IMR-90 (cell line): ENCODE measurements around the gene FSD1. TPM values are rescaled to one million over a fixed set of nuclear protein-coding genes. Genes with fewer than 3 reads are reported as not detected.

ENCODE experiments used
- ATAC-seq: fragments of 200-7000 bp; cut with Tn5 transposase; 2 replicates; pipeline ENCODE4 v1.9.1; 2020; ENCODE audit warnings: low read depth, mild to moderate bottlenecking, moderate library complexity
- BruUV-seq: library from RNA; stranded (reverse); fragments of 400-500 nt; replicated peaks from 2 replicates; lab custom pipeline; 2021; lab: Mats Ljungman, UMichigan
- CTCF ChIA-PET: fragments of 300-600 bp; formaldehyde crosslinking; extraction: SDS; loops from one replicate; lab custom pipeline; 2021; ENCODE audit warnings: antibody characterized with exemption; lab: Yijun Ruan, JAX
- POLR2A ChIA-PET: fragments of 300-600 bp; sonication (Branson Sonifier 250); formaldehyde crosslinking; loops from one replicate; lab custom pipeline; 2022; ENCODE audit warnings: antibody characterized with exemption; ENCODE audit not compliant: unreplicated experiment; lab: Charles Lee
- DNase-seq: peaks from one replicate; pipeline ENCODE4 v3.0.0; 2013
- H2AFZ ChIP-seq: replicated peaks from 2 replicates; pipeline ENCODE3; 2013; ENCODE audit warnings: low read length, mild to moderate bottlenecking; ENCODE audit not compliant: poor library complexity
- H2AK5ac ChIP-seq: 2 replicates; pipeline ENCODE4 v1.6.1; 2013; ENCODE audit warnings: low read depth, low read length, inconsistent platforms
- H2AK9ac ChIP-seq: replicated peaks from 2 replicates; pipeline ENCODE3; 2013; ENCODE audit warnings: mild to moderate bottlenecking, low read depth, low read length, moderate library complexity; ENCODE audit not compliant: poor library complexity
- H2BK120ac ChIP-seq: 2 replicates; pipeline ENCODE4 v1.6.1; 2013; ENCODE audit warnings: low read depth, low read length, inconsistent platforms
- H2BK15ac ChIP-seq: 3 replicates; pipeline ENCODE4 v1.6.1; 2013; ENCODE audit warnings: low read depth, low read length, inconsistent platforms
- H2BK20ac ChIP-seq: 2 replicates; pipeline ENCODE4 v1.6.1; 2013; ENCODE audit warnings: low read depth, mild to moderate bottlenecking, inconsistent platforms, low read length, moderate library complexity
- H2BK5ac ChIP-seq: 2 replicates; pipeline ENCODE4 v1.6.1; 2013; ENCODE audit warnings: mild to moderate bottlenecking, low read depth, low read length, inconsistent platforms; ENCODE audit not compliant: poor library complexity, severe bottlenecking
- H3K14ac ChIP-seq: replicated peaks from 2 replicates; pipeline ENCODE4 v1.6.1; 2013; ENCODE audit warnings: low read depth, low read length, inconsistent platforms
- H3K18ac ChIP-seq: 2 replicates; pipeline ENCODE4 v1.6.1; 2013; ENCODE audit warnings: low read depth, low read length, control low read depth
- H3K23ac ChIP-seq: 2 replicates; pipeline ENCODE4 v1.6.1; 2013; ENCODE audit warnings: low read depth, low read length, inconsistent platforms
- H3K27ac ChIP-seq: 2 replicates; pipeline ENCODE4 v1.5.1; 2013; ENCODE audit warnings: mild to moderate bottlenecking, control low read depth, low read length; ENCODE audit not compliant: insufficient read depth
- H3K27me3 ChIP-seq: 2 replicates; pipeline ENCODE4 v1.6.1; 2013; ENCODE audit warnings: low read length; ENCODE audit not compliant: control insufficient read depth, insufficient read depth
- H3K36me3 ChIP-seq: 2 replicates; pipeline ENCODE4 v1.6.1; 2013; ENCODE audit warnings: low read length, mixed read lengths; ENCODE audit not compliant: control insufficient read depth, insufficient read depth
- H3K4ac ChIP-seq: 2 replicates; pipeline ENCODE4 v1.6.1; 2013; ENCODE audit warnings: low read depth, low read length, inconsistent platforms
- H3K4me1 ChIP-seq: 2 replicates; pipeline ENCODE4 v1.6.1; 2013; ENCODE audit warnings: low read length, mixed read lengths; ENCODE audit not compliant: control insufficient read depth, insufficient read depth
- H3K4me2 ChIP-seq: 2 replicates; pipeline ENCODE4 v1.6.1; 2013; ENCODE audit warnings: low read depth, mild to moderate bottlenecking, control low read depth, low read length, moderate library complexity
- H3K4me3 ChIP-seq: 2 replicates; pipeline ENCODE4 v1.5.1; 2013; ENCODE audit warnings: low read depth, mild to moderate bottlenecking, control low read depth, low read length, moderate library complexity; ENCODE audit not compliant: insufficient read depth
- H3K56ac ChIP-seq: 2 replicates; pipeline ENCODE4 v1.6.1; 2013; ENCODE audit warnings: low read length, inconsistent platforms; ENCODE audit not compliant: insufficient read depth; ENCODE audit errors: extremely low read depth
- H3K79me1 ChIP-seq, 2 experiments: 2 replicates each; pipeline ENCODE4 v1.6.1; 2013; ENCODE audit warnings: low read length in 2 of 2, inconsistent platforms in 1 of 2, low read depth in 1 of 2
- H3K9ac ChIP-seq: 2 replicates; pipeline ENCODE4 v1.6.1; 2013; ENCODE audit warnings: low read depth, low read length, control low read depth
- H3K9me1 ChIP-seq: 2 replicates; pipeline ENCODE4 v1.6.1; 2013; ENCODE audit warnings: low read length, inconsistent platforms; ENCODE audit not compliant: insufficient read depth
- H3K9me3 ChIP-seq: 2 replicates; pipeline ENCODE4 v1.6.1; 2013; ENCODE audit warnings: low read length; ENCODE audit not compliant: control insufficient read depth, insufficient read depth
- H4K20me1 ChIP-seq: 2 replicates; pipeline ENCODE4 v1.6.1; 2013; ENCODE audit warnings: low read length, inconsistent platforms; ENCODE audit not compliant: insufficient read depth
- H4K5ac ChIP-seq: 2 replicates; pipeline ENCODE4 v1.6.1; 2013; ENCODE audit warnings: mild to moderate bottlenecking, low read depth, low read length, control low read depth
- H4K8ac ChIP-seq, 2 experiments: 2 replicates each; pipeline ENCODE4 v1.6.1; 2013; ENCODE audit warnings: low read depth in 2 of 2, low read length in 2 of 2, control low read depth in 1 of 2, inconsistent platforms in 1 of 2
- H4K91ac ChIP-seq: 2 replicates; pipeline ENCODE4 v1.6.1; 2013; ENCODE audit warnings: low read depth, low read length, inconsistent platforms; ENCODE audit not compliant: insufficient read depth
- BHLHE40 ChIP-seq: fragments of 150-350 bp; IDR thresholded peaks from 2 replicates; pipeline ENCODE4 v1.6.1; 2016; ENCODE audit warnings: mild to moderate bottlenecking, low read depth, low read length
- CEBPB ChIP-seq: IDR thresholded peaks from 2 replicates; pipeline ENCODE4 v1.6.1; 2012; ENCODE audit warnings: low read depth, low read length, improper control_type of control experiment
- CHD1 ChIP-seq: IDR thresholded peaks from 2 replicates; pipeline ENCODE4 v1.6.1; 2012; ENCODE audit warnings: low read depth, low read length, improper control_type of control experiment
- FOS ChIP-seq: fragments of 150-350 bp; IDR thresholded peaks from 2 replicates; pipeline ENCODE4 v1.6.1; 2016; ENCODE audit warnings: low read depth, low read length
- MAFK ChIP-seq: IDR thresholded peaks from 2 replicates; pipeline ENCODE4 v1.6.1; 2012; ENCODE audit warnings: low read depth, low read length, improper control_type of control experiment
- MAZ ChIP-seq: IDR thresholded peaks from 2 replicates; pipeline ENCODE4 v1.6.1; 2012; ENCODE audit warnings: low read depth, mild to moderate bottlenecking, low read length, improper control_type of control experiment, moderate library complexity, borderline replicate concordance
- MXI1 ChIP-seq: IDR thresholded peaks from 2 replicates; pipeline ENCODE4 v1.6.1; 2012; ENCODE audit warnings: low read depth, mild to moderate bottlenecking, low read length, moderate library complexity, borderline replicate concordance
- NFE2L2 ChIP-seq: fragments of 150-350 bp; IDR thresholded peaks from 2 replicates; pipeline ENCODE4 v1.6.1; 2016; ENCODE audit warnings: low read depth, mild to moderate bottlenecking, low read length
- POLR2A ChIP-seq: IDR thresholded peaks from 2 replicates; pipeline ENCODE4 v1.6.1; 2012; ENCODE audit warnings: mild to moderate bottlenecking, low read depth, low read length
- RAD21 ChIP-seq: IDR thresholded peaks from 2 replicates; pipeline ENCODE4 v1.6.1; 2012; ENCODE audit warnings: low read length, improper control_type of control experiment
- RCOR1 ChIP-seq: IDR thresholded peaks from 2 replicates; pipeline ENCODE4 v1.6.1; 2012; ENCODE audit warnings: mild to moderate bottlenecking, low read length, improper control_type of control experiment; ENCODE audit not compliant: insufficient replicate concordance
- RFX5 ChIP-seq: IDR thresholded peaks from 2 replicates; pipeline ENCODE4 v1.8.0; 2012; ENCODE audit warnings: low read depth, mild to moderate bottlenecking, low read length, moderate library complexity
- SMC3 ChIP-seq: fragments of 150-350 bp; IDR thresholded peaks from 2 replicates; pipeline ENCODE4 v1.6.1; 2016; ENCODE audit warnings: low read depth, mild to moderate bottlenecking, antibody characterized with exemption, low read length, moderate library complexity
- WGBS, 2 experiments: methylation state at CpG; one replicate each; pipeline versions ENCODE4 v1.1.5 to v1.1.7; 2013; ENCODE audit warnings: missing lambda C conversion rate in 2 of 2; ENCODE audit not compliant: insufficient read length in 1 of 2; ENCODE audit errors: extremely low coverage in 2 of 2; 5-methylcytosine and 5-hydroxymethylcytosine counted together
- dilution Hi-C: fragments of 300-500 bp; cut with HindIII; formaldehyde crosslinking; loops from one replicate; pipeline ENCODE4 v1.14.3; 2018; ENCODE audit warnings: low sequenced_read_pairs; ENCODE audit not compliant: unreplicated experiment
- in situ Hi-C: fragments of 300-500 bp; cut with MboI; formaldehyde crosslinking; loops from 3 replicates; pipeline ENCODE4 v1.14.3; 2019; ENCODE audit warnings: low sequenced_read_pairs, inconsistent platforms, mixed read lengths
- intact Hi-C: fragments of 100-400 bp; cut with micrococcal nuclease; formaldehyde crosslinking; loops from 2 replicates; pipeline ENCODE4 v1.10.0; 2022
- polyA plus RNA-seq, 3 experiments: library from polyadenylated mRNA; depleted of rRNA; stranded (reverse); fragments of >200 nt; gene quantifications; 2 replicates each; pipeline ENCODE4 v1.2.3, GENCODE V29; 2012; ENCODE audit warnings: low replicate concordance in 1 of 3
- total RNA-seq: library from RNA; depleted of rRNA; stranded (reverse); fragments of >200 nt; gene quantifications from 2 replicates; pipeline ENCODE4 v1.2.3, GENCODE V29; 2012
- TF ChIP-seq, protein P1 (sequence below): fragments of 150-350 bp; IDR thresholded peaks from 2 replicates; pipeline ENCODE4 v1.6.1; 2016; ENCODE audit warnings: low read depth, mild to moderate bottlenecking, low read length, moderate library complexity, borderline replicate concordance
- TF ChIP-seq, protein P2 (sequence below): fragments of 150-350 bp; IDR thresholded peaks from 2 replicates; pipeline ENCODE4 v1.6.1; 2017; ENCODE audit warnings: mild to moderate bottlenecking, antibody characterized with exemption, low read length, low read depth
- TF ChIP-seq, protein P3 (sequence below): conservative IDR thresholded peaks from 2 replicates; pipeline ENCODE4 v1.5.1; 2012; ENCODE audit warnings: mild to moderate bottlenecking, low read depth, low read length, improper control_type of control experiment

FSD1 gene
- total and polyA plus RNA-seq, 2 of the 4 experiments (the other 2 are of a cell fraction) = 17.4 to 24.4 TPM

DNA sequence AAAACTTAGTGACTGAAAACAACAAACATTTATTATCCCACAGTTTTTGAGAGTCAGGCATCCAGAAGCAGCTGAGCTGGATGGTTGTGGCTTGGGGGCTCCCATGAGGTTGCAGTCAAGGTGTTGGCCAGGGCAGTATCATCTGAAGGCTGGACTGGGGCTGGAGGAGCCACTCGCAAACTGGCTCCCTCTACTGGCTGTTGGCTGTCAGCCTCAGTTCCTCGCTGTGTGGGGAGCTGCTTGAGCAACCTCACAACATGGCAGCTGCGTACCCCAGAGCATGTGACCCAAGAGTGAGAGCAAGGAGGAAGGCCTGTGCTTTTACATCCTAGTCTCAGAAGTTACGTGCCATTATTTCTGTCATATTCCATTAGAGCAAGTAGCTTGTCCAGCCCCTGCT, 47.8 kb upstream of the FSD1 start:
- no peak overlapping the region for H2AK5ac ChIP-seq
- no peak overlapping the region for H3K18ac ChIP-seq
- H4K8ac ChIP-seq = no peak overlapping the region
- no peak overlapping the region for H3K4me2 ChIP-seq
- no peak overlapping the region for H2BK15ac ChIP-seq
- ChIA-PET CTCF (interaction anchor here (1.1 to 1.9 kb wide), 2 partner anchors 8 to 9 kb away, joined by 3 to 4 read pairs; partner anchors contain the start of gene YJU2), POLR2A (no interaction called here)
- peaks cover 8% of the 10 kb centered on the region; the same call in 1 of the 2 replicates for H3K9me3 ChIP-seq
- H3K27me3 ChIP-seq = no peaks in the 10 kb centered on the region
- no peak overlapping the region for H2AFZ ChIP-seq
- no peak overlapping the region for H3K23ac ChIP-seq
- no peak for TF ChIP-seq NFE2L2
- no peak for TF ChIP-seq RFX5
- TF ChIP-seq CHD1 = no peak
- no peak for TF ChIP-seq SMC3
- TF ChIP-seq, protein P1, sequence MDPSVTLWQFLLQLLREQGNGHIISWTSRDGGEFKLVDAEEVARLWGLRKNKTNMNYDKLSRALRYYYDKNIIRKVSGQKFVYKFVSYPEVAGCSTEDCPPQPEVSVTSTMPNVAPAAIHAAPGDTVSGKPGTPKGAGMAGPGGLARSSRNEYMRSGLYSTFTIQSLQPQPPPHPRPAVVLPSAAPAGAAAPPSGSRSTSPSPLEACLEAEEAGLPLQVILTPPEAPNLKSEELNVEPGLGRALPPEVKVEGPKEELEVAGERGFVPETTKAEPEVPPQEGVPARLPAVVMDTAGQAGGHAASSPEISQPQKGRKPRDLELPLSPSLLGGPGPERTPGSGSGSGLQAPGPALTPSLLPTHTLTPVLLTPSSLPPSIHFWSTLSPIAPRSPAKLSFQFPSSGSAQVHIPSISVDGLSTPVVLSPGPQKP = no peak
- TF ChIP-seq, protein P2, sequence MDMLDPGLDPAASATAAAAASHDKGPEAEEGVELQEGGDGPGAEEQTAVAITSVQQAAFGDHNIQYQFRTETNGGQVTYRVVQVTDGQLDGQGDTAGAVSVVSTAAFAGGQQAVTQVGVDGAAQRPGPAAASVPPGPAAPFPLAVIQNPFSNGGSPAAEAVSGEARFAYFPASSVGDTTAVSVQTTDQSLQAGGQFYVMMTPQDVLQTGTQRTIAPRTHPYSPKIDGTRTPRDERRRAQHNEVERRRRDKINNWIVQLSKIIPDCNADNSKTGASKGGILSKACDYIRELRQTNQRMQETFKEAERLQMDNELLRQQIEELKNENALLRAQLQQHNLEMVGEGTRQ = no peak
- TF ChIP-seq POLR2A = no peak
- TF ChIP-seq FOS = no peak
- TF ChIP-seq CEBPB = no peak
- TF ChIP-seq MAZ = no peak
- TF ChIP-seq MXI1 = no peak
- TF ChIP-seq RCOR1 = no peak
- TF ChIP-seq BHLHE40 = no peak
- TF ChIP-seq MAFK = no peak
- no peak for TF ChIP-seq RAD21
- TF ChIP-seq, protein P3, sequence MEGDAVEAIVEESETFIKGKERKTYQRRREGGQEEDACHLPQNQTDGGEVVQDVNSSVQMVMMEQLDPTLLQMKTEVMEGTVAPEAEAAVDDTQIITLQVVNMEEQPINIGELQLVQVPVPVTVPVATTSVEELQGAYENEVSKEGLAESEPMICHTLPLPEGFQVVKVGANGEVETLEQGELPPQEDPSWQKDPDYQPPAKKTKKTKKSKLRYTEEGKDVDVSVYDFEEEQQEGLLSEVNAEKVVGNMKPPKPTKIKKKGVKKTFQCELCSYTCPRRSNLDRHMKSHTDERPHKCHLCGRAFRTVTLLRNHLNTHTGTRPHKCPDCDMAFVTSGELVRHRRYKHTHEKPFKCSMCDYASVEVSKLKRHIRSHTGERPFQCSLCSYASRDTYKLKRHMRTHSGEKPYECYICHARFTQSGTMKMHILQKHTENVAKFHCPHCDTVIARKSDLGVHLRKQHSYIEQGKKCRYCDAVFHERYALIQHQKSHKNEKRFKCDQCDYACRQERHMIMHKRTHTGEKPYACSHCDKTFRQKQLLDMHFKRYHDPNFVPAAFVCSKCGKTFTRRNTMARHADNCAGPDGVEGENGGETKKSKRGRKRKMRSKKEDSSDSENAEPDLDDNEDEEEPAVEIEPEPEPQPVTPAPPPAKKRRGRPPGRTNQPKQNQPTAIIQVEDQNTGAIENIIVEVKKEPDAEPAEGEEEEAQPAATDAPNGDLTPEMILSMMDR = no peak
- H3K4ac ChIP-seq = no peak overlapping the region
- no CpG with 5 or more reads among the region's 4 CpGs for WGBS, 2 experiments
- no peak overlapping the region for H3K14ac ChIP-seq
- ATAC-seq (no peak), DNase-seq (no peak)
- dilution Hi-C loops (no loop called here), in situ Hi-C loops (no loop called here), intact Hi-C loops (no loop called here)
- no peaks in the 10 kb centered on the region for H3K4me1 ChIP-seq
- H3K79me1 ChIP-seq = no peaks in the 10 kb centered on the region
- H4K5ac ChIP-seq = no peak overlapping the region
- no peak overlapping the region for H3K4me3 ChIP-seq
- no peak overlapping the region for H2AK9ac ChIP-seq
- H4K20me1 ChIP-seq = no peaks in the 10 kb centered on the region
- H2BK120ac ChIP-seq = no peak overlapping the region
- no peak overlapping the region for H3K56ac ChIP-seq
- no peak overlapping the region for H2BK5ac ChIP-seq
- no TSS peak for BruUV-seq
- peaks cover 46% of the 10 kb centered on the region for H3K36me3 ChIP-seq
- H3K9ac ChIP-seq = no peak overlapping the region
- H2BK20ac ChIP-seq = no peak overlapping the region
- no peak overlapping the region for H4K91ac ChIP-seq
- H3K9me1 ChIP-seq = no peaks in the 10 kb centered on the region
- H3K27ac ChIP-seq = no peak overlapping the region
